HG02759 (cell line): ENCODE results near the gene CPEB2.

Experiments
- ATAC-seq: cut with Tn5 transposase; IDR thresholded peaks from one replicate; pipeline ENCODE4 v1.9.1; 2021; ENCODE audit warnings: mild to moderate bottlenecking, moderate library complexity; ENCODE audit not compliant: unreplicated experiment

The CPEB2 gene

GRCh38 chr4:15001869-15002658 lies at the start of gene CPEB2:
Gene CPEB2 (plus strand): TSS chr4:15002481. CDS start chr4:15002674, 193 bp downstream.
- peak; percentile 66 for ATAC-seq

GRCh38 chr4:14958436-14958835 lies 43.8 kb upstream of the CPEB2 start:
- ATAC-seq, result no peak

GRCh38 chr4:14961292-14961691 lies 41.0 kb upstream of the CPEB2 start:
- ATAC-seq, result no peak

- ATAC-seq, result no peak
These were observed 37.2 kb upstream of the CPEB2 start for GRCh38 chr4:14965071-14965470.

- no peak for ATAC-seq
These were observed 34.3 kb upstream of the CPEB2 start for GRCh38 chr4:14967982-14968381.

- no peak for ATAC-seq
These were observed 24.5 kb upstream of the CPEB2 start for GRCh38 chr4:14977830-14978229.

GRCh38 chr4:14984448-14984847 lies 17.8 kb upstream of the CPEB2 start:
- ATAC-seq, result no peak

- ATAC-seq, result no peak
These were observed 17.1 kb upstream of the CPEB2 start for GRCh38 chr4:14985161-14985560.

- ATAC-seq, result no peak
These were observed 16.4 kb upstream of the CPEB2 start for GRCh38 chr4:14985843-14986242.

- ATAC-seq, result no peak
These were observed 15.2 kb upstream of the CPEB2 start for GRCh38 chr4:14987054-14987453.

GRCh38 chr4:14990484-14990883 lies 11.8 kb upstream of the CPEB2 start:
- no peak for ATAC-seq

- no peak for ATAC-seq
These were observed 8.0 kb upstream of the CPEB2 start for GRCh38 chr4:14994242-14994641.

GRCh38 chr4:15001248-15001868 lies 923 bp upstream of the CPEB2 start:
- peak; percentile 24 for ATAC-seq

GRCh38 chr4:15002659-15003400 lies 549 bp downstream of the CPEB2 start:
- peak; percentile 23 for ATAC-seq

- ATAC-seq, result peak; percentile 11
These were observed 1.2 kb downstream of the CPEB2 start for GRCh38 chr4:15003401-15003890.

GRCh38 chr4:15003891-15004738 lies 1.8 kb downstream of the CPEB2 start:
- peak; percentile 0 for ATAC-seq

- ATAC-seq, result no peak
These were observed 2.5 kb downstream of the CPEB2 start for GRCh38 chr4:15004739-15005301.

- no peak for ATAC-seq
These were observed 3.3 kb downstream of the CPEB2 start for GRCh38 chr4:15005474-15006115.

- ATAC-seq, result no peak
These were observed 4.2 kb downstream of the CPEB2 start for GRCh38 chr4:15006416-15007024.
